SK-MEL-5 (cell line): Measurements from ENCODE around the gene TMEM80. TPM values are rescaled to one million over a fixed set of nuclear protein-coding genes. Genes with fewer than 3 reads are reported as not detected.

ENCODE experiments used
- DNase-seq: peaks from one replicate; pipeline ENCODE4 v3.0.0-alpha.2; 2016; ENCODE audit warnings: low read depth, low spot score
- in situ Hi-C: cut with HindIII; loops from 2 replicates; pipeline ENCODE4 v1.10.0; 2016; ENCODE audit warnings: low sequenced_read_pairs, high pct_unique_total_duplicates, low pct_unique_long_range_greater_than_20kb
- total RNA-seq: library from RNA; depleted of rRNA; stranded (reverse); fragments of >200 nt; shearing (Covaris generic); gene quantifications from 2 replicates; pipeline ENCODE4 v1.2.3, GENCODE V29; 2014; rRNA removed

TMEM80 gene
- total RNA-seq, 1 experiment from 2014 or later = 10.8 TPM

GRCh38 chr11:749731-750130, 54.1 kb downstream of the TMEM80 start:
- in situ Hi-C loops = no loop called here
- no peak for DNase-seq

Other genes starting within 250 kb of the TMEM80 start
- 41.7 and 45.6 TPM in 2 replicates for gene PTDSS2, start 245.5 kb upstream of the TMEM80 start, total RNA-seq
- gene RNH1, start 188.6 kb upstream of the TMEM80 start, total RNA-seq = 178 and 180 TPM in 2 replicates
- gene HRAS, start 160.2 kb upstream of the TMEM80 start, total RNA-seq = 48.3 and 55.6 TPM in 2 replicates
- 0.11 and 0.13 TPM in 2 replicates for gene LRRC56, start 158.3 kb upstream of the TMEM80 start, total RNA-seq
- 1.8 and 2.1 TPM in 2 replicates for gene LMNTD2, start 135.1 kb upstream of the TMEM80 start, total RNA-seq
- 7.8 and 8.0 TPM in 2 replicates for gene RASSF7, start 134.8 kb upstream of the TMEM80 start, total RNA-seq
- 22.0 and 22.6 TPM in 2 replicates for gene PHRF1, start 119.3 kb upstream of the TMEM80 start, total RNA-seq
- 3.5 and 3.7 TPM in 2 replicates for gene IRF7, start 79.9 kb upstream of the TMEM80 start, total RNA-seq
- gene CDHR5, start 70.9 kb upstream of the TMEM80 start, total RNA-seq = not detected in 2 replicates
- not detected in 2 replicates for gene SCT, start 68.6 kb upstream of the TMEM80 start, total RNA-seq
- not detected in 2 replicates for gene DRD4, start 58.5 kb upstream of the TMEM80 start, total RNA-seq
- 26.1 and 33.8 TPM in 2 replicates for gene DEAF1, start 594 bp upstream of the TMEM80 start, total RNA-seq
- 0.61 and 3.0 TPM in 2 replicates for gene EPS8L2, start 10.4 kb downstream of the TMEM80 start, total RNA-seq
- 206 and 219 TPM in 2 replicates for gene TALDO1, start 51.6 kb downstream of the TMEM80 start, total RNA-seq
- 22.8 and 23.0 TPM in 2 replicates for gene GATD1, start 81.7 kb downstream of the TMEM80 start, total RNA-seq
- gene CEND1, start 94.3 kb downstream of the TMEM80 start, total RNA-seq = 0.53 TPM in 1 of 2 replicates, not detected in the other
- gene SLC25A22, start 102.5 kb downstream of the TMEM80 start, total RNA-seq = 16.2 and 16.3 TPM in 2 replicates
- gene PIDD1, start 109.4 kb downstream of the TMEM80 start, total RNA-seq = 4.2 and 6.1 TPM in 2 replicates
- 1,043 and 1,055 TPM in 2 replicates for gene RPLP2, start 114.2 kb downstream of the TMEM80 start, total RNA-seq
- gene PNPLA2, start 123.1 kb downstream of the TMEM80 start, total RNA-seq = 6.3 and 7.9 TPM in 2 replicates
- not detected in 2 replicates for gene CRACR2B, start 132.1 kb downstream of the TMEM80 start, total RNA-seq
- 228 and 233 TPM in 2 replicates for gene CD151, start 137.1 kb downstream of the TMEM80 start, total RNA-seq
- 397 and 411 TPM in 2 replicates for gene POLR2L, start 146.7 kb downstream of the TMEM80 start, total RNA-seq
- 150 and 167 TPM in 2 replicates for gene TSPAN4, start 147.0 kb downstream of the TMEM80 start, total RNA-seq
- gene CHID1, start 215.0 kb downstream of the TMEM80 start, total RNA-seq = 21.8 and 31.0 TPM in 2 replicates
- gene AP2A2, start 230.1 kb downstream of the TMEM80 start, total RNA-seq = 14.6 and 16.2 TPM in 2 replicates